ENCODE data around the gene GNPTAB. TPM values are rescaled to one million over a fixed set of nuclear protein-coding genes. Genes with fewer than 3 reads are reported as not detected.

The GNPTAB gene
- total and polyA plus RNA-seq, 2 of the 8 experiments (the other 6 are each of a cell fraction or from before 2014, with no cell fraction given) = 21.5 to 51.3 TPM

DNA sequence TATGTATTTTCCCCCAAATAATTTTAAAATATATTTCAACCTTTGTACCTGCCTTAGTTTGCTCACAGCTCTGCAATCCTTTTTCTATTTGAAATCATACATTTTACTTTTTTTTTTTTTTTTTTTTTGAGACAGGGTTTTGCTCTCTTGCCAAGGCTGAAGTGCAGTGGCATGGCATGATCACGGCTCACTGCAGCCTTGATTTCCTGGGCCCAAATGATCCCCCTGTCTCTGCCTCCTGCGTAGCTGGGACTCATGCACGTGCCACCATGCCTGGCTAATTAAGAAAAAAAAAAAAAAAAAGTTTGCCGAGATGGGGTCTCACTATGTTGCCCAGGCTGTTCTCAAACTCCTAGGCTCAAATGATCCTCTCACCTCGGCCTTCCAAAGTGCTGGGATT is 90.2 kb downstream of the GNPTAB start:
- Histone ChIP-seq H2BK20ac (ENCODE audit: low read length) (no peak overlapping the region), H3K23ac (ENCODE audit: insufficient read length) (no peak overlapping the region), H3K4me2 (ENCODE audit: insufficient read depth in 1 of 2, low read depth in 2 of 2, low read length in 2 of 2) (no peak overlapping the region), H3K18ac (ENCODE audit: extremely low read depth, low read length) (no peak overlapping the region), H4K20me1 (replicated peaks in 1 of 2; ENCODE audit: control insufficient read depth in 1 of 2, insufficient read depth in 2 of 2, low read length in 2 of 2) (no peaks in the 10 kb centered on the region), H3K4me1 (replicated peaks in 1 of 4; ENCODE audit: control insufficient read depth in 3 of 4, insufficient read depth in 4 of 4, low read length in 3 of 4) (no peaks in the 10 kb centered on the region), H2AK5ac (ENCODE audit: low read depth, low read length) (no peak overlapping the region), H3K4ac (replicated peaks; ENCODE audit: insufficient read length, low read depth, low read length) (no peak overlapping the region), H3K79me1 (ENCODE audit: low read depth, low read length) (no peaks in the 10 kb centered on the region), H4K8ac (ENCODE audit: extremely low read depth, insufficient read depth, low read length) (no peak overlapping the region), H3K23me2 (ENCODE audit: low read depth, low read length) (no peaks in the 10 kb centered on the region), H2BK5ac (ENCODE audit: low read depth, low read length) (no peak overlapping the region), H3K9me3 (ENCODE audit: insufficient read depth in 2 of 2, low read depth in 1 of 2, low read length in 1 of 2) (no peaks in the 10 kb centered on the region), H3K4me3 (ENCODE audit: extremely low read depth in 1 of 4, insufficient read depth in 2 of 4, low read depth in 3 of 4, low read length in 4 of 4) (no peak overlapping the region), H3K9ac (replicated peaks in 1 of 4; ENCODE audit: extremely low read depth in 1 of 4, low read depth in 3 of 4, low read length in 3 of 4) (no peak overlapping the region), H3K27me3 (replicated peaks in 1 of 4; ENCODE audit: control insufficient read depth in 3 of 4, extremely low read depth in 1 of 4, insufficient read depth in 3 of 4, low read length in 3 of 4) (no peaks in the 10 kb centered on the region), H3K14ac (ENCODE audit: insufficient read length) (no peak overlapping the region), H3K56ac (replicated peaks; ENCODE audit: insufficient read length, low read depth, low read length) (no peak overlapping the region), H4K91ac (replicated peaks; ENCODE audit: insufficient read length, low read length) (no peak overlapping the region), H3K27ac (ENCODE audit: low read depth, low read length) (no peak overlapping the region), H2AFZ (ENCODE audit: low read length) (no peak overlapping the region), H2BK12ac (ENCODE audit: low read depth, low read length) (no peak overlapping the region), H3K36me3 (ENCODE audit: control insufficient read depth in 2 of 4, insufficient read depth in 4 of 4, low read length in 3 of 4) (peaks cover 6 to 8% (median 6%) of the 10 kb centered on the region in 4 experiments; a peak in 5 of 8 replicates), H3K79me2 (ENCODE audit: control insufficient read depth in 1 of 2, insufficient read depth in 2 of 2, low read length in 2 of 2) (no peaks in the 10 kb centered on the region), H2BK15ac (ENCODE audit: low read length) (no peak overlapping the region), H2BK120ac (replicated peaks; ENCODE audit: low read depth, low read length) (no peak overlapping the region), H4K5ac (ENCODE audit: insufficient read length, low read depth, low read length) (no peak overlapping the region)
- ChIA-PET CTCF (ENCODE audit: partially characterized antibody) (no interaction called here), POLR2A (ENCODE audit: partially characterized antibody) (no interaction called here)
- TF ChIP-seq POLR2A (IDR thresholded peaks at IDR 0.05; ENCODE audit: control extremely low read depth in 1 of 2, low read depth in 2 of 2, low read length in 2 of 2) = no peak
- TF ChIP-seq SIRT6 (IDR thresholded peaks at IDR 0.05; ENCODE audit: low read length) = no peak
- no peak for TF ChIP-seq MAFK (IDR thresholded peaks at IDR 0.05; ENCODE audit: low read depth, low read length)
- no peak for DNase-seq (ENCODE audit: low read depth in 1 of 2, low spot score in 2 of 2)
- WGBS, 2 experiments (ENCODE audit: extremely low coverage in 1 of 2, insufficient coverage in 1 of 2, insufficient read length in 1 of 2, insufficient replicate concordance in 2 of 2, low coverage in 1 of 2, low lambda C conversion rate in 2 of 2, missing lambda C conversion rate in 1 of 2) = 88% methylated on average over 5 of the region's 5 CpGs; no CpG with 5 or more reads in 1 of the 2 experiments
- FAIRE-seq = no peak
